Muscle of back (tissue), 11 donors: Measurements from ENCODE around the gene COL16A1. TPM values are rescaled to one million over a fixed set of nuclear protein-coding genes. Genes with fewer than 3 reads are reported as not detected.

Experiments
- DNase-seq, 3 donors: peaks; one replicate each; pipeline versions ENCODE4 v3.0.0 to v3.0.0-alpha.2; 2013
- polyA plus RNA-seq, 10 donors: library from polyadenylated mRNA; unstranded; fragments of 120-200 nt; gene quantifications; one replicate each; pipeline ENCODE4 v1.2.1, GENCODE V29; 2013; ENCODE audit not compliant: insufficient read length in 10 of 10

Gene COL16A1
- polyA plus RNA-seq, 10 donors = 94.7 to 237 (median 139) TPM

DNA sequence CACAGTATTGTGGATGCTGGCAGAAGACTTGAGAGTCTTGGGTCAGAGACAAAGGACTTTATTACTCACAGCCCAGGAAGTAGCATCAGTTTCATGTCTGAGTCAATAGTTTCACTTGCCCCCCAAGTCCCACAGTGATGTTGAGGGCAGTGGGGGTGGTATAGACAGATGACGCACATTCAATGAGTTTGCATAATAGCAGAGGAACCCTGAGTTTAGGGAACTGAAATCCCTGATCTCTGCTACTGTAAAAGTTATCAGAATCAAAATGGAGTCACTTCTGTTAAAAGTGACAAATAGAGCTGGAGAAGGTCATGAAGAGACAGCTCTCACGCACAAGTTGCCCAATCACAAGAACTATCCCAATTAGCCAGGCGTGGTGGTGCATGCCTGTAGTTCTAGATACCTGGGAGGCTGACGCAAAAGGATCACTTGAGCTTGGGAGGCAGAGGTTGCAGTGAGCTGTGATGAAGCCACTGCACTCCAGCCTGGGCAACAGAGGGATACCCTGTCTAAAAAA is 97.8 kb downstream of the COL16A1 start:
- DNase-seq = peak in 1 of 3 donors; percentile 29

Other genes with a start within 250 kb of the COL16A1 start
- 10 to 100 TPM; 16.9 to 30.9 (median 20.5) TPM for gene TINAGL1, start 127.5 kb downstream of the COL16A1 start, polyA plus RNA-seq
- gene HCRTR1, start 86.3 kb downstream of the COL16A1 start, polyA plus RNA-seq = under 1 TPM in 9 of 10 donors, not detected in 1; 0.11 to 0.57 (median 0.21) TPM
- 10 to 100 TPM; 34.5 to 47.7 (median 40.2) TPM for gene PEF1, start 59.1 kb downstream of the COL16A1 start, polyA plus RNA-seq
- 10 to 100 TPM in 9 of 10 donors, 1 to 10 TPM in 1; 9.6 to 23.3 (median 14.0) TPM for gene ADGRB2, start 60.3 kb upstream of the COL16A1 start, polyA plus RNA-seq
- gene SPOCD1, start 112.0 kb upstream of the COL16A1 start, polyA plus RNA-seq = under 1 TPM; 0.11 to 0.60 (median 0.30) TPM
- gene PTP4A2, start 234.4 kb upstream of the COL16A1 start, polyA plus RNA-seq = 100 to 1,000 TPM; 189 to 256 (median 231) TPM